Neural cell (in vitro differentiated cells): ENCODE data around the gene GNAI1.

ENCODE experiments used
- CTCF ChIP-seq: fragments of 450-650 bp; IDR thresholded peaks from 2 replicates; pipeline ENCODE4 v1.5.1; 2014; ENCODE audit warnings: antibody characterized with exemption, mild to moderate bottlenecking, moderate library complexity; ENCODE audit not compliant: poor library complexity, severe bottlenecking
- EP300 ChIP-seq: fragments of 450-650 bp; conservative IDR thresholded peaks from 2 replicates; pipeline ENCODE4 v1.6.1; 2014; ENCODE audit warnings: antibody characterized with exemption, mild to moderate bottlenecking, moderate library complexity; ENCODE audit not compliant: poor library complexity, severe bottlenecking
- POLR2AphosphoS5 ChIP-seq: IDR thresholded peaks from 2 replicates; pipeline ENCODE4 v1.6.1; 2012

DNA sequence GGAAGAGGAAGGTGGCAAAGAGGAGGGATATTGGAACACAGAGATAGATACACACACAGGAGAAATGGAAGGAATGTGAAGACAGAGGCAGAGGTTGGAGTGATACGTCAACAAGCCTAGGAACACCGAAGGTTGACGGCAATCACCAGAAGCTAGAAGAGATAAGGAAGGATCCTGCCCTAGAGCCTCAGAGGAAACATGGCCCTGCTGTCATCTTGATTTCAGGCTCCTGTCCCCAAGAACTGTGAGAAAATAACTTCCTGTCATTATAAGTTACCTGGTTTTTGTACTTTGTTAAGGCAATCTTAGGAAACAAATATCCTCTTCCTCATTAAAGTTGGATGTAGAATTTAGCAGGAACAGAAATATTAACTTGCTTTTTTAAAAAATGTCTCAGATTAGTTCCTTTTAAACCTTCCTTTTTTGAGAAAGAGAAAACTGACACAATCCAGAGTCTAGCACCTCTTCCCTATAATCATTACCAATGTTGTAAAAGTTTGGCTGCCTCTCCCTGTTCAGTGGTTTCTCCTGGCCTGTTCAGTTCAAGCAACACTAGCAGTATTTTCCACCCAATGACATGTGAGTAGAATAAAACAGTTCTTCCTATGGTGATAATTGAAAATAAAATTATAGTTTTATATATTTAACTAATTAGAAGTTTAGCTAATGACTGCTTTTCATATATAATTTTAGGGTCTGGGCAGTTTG, 28.8 kb upstream of the GNAI1 start:
- TF ChIP-seq POLR2AphosphoS5 (no peak), EP300 (no peak), CTCF (no peak)
